ENCODE measurements around the gene SUSD5. TPM values are rescaled to one million over a fixed set of nuclear protein-coding genes. Genes with fewer than 3 reads are reported as not detected.
A peak's percentile ranks its signal among the peaks of the same experiment; 100 is the strongest.

SUSD5 gene
- total RNA-seq, 1 donor from 2014 or later, result 22.7 TPM

GRCh38 chr3:33149342-33149741 lies 69.3 kb downstream of the SUSD5 start:
- TF ChIP-seq CTCF (IDR thresholded peaks at IDR 0.05), result no peak
- Mint-ChIP-seq H3K36me3 (ENCODE audit: unreplicated experiment) (peaks cover 18% of the 10 kb centered on the region), H3K27me3 (ENCODE audit: unreplicated experiment) (no peaks in the 10 kb centered on the region), H3K4me3 (ENCODE audit: unreplicated experiment) (no peak overlapping the region), H3K9me3 (ENCODE audit: unreplicated experiment) (peaks cover 4% of the 10 kb centered on the region), H3K27ac (ENCODE audit: unreplicated experiment) (no peak overlapping the region), H3K4me1 (ENCODE audit: unreplicated experiment) (peaks cover 46% of the 10 kb centered on the region)
- no peak for DNase-seq (ENCODE audit: extremely low spot score, unreplicated experiment)

GRCh38 chr3:33146791-33147445 lies 71.7 kb downstream of the SUSD5 start:
- no peak for TF ChIP-seq CTCF (IDR thresholded peaks at IDR 0.05)
- Mint-ChIP-seq H3K9me3 (ENCODE audit: unreplicated experiment) (peaks cover 4% of the 10 kb centered on the region), H3K27me3 (ENCODE audit: unreplicated experiment) (no peaks in the 10 kb centered on the region), H3K4me1 (ENCODE audit: unreplicated experiment) (peaks cover 52% of the 10 kb centered on the region), H3K36me3 (ENCODE audit: unreplicated experiment) (peaks cover 30% of the 10 kb centered on the region), H3K27ac (ENCODE audit: unreplicated experiment) (peak overlapping the region; percentile 67), H3K4me3 (ENCODE audit: unreplicated experiment) (no peak overlapping the region)
- no peak for DNase-seq (ENCODE audit: extremely low spot score, unreplicated experiment)

- DNase-seq (ENCODE audit: extremely low spot score, unreplicated experiment), result peak; percentile 65
- peaks cover 33% of the 10 kb centered on the region for H3K36me3 Mint-ChIP-seq (ENCODE audit: unreplicated experiment)
- peaks cover 55% of the 10 kb centered on the region for H3K4me1 Mint-ChIP-seq (ENCODE audit: unreplicated experiment)
- TF ChIP-seq CTCF (IDR thresholded peaks at IDR 0.05), result no peak
- peak overlapping the region; percentile 67 for H3K27ac Mint-ChIP-seq (ENCODE audit: unreplicated experiment)
- peaks cover 4% of the 10 kb centered on the region for H3K9me3 Mint-ChIP-seq (ENCODE audit: unreplicated experiment)
- H3K27me3 Mint-ChIP-seq (ENCODE audit: unreplicated experiment), result no peaks in the 10 kb centered on the region
- H3K4me3 Mint-ChIP-seq (ENCODE audit: unreplicated experiment), result peak overlapping the region; percentile 17
Measured at GRCh38 chr3:33145901-33146580, 72.6 kb downstream of the SUSD5 start.

- H3K4me1 Mint-ChIP-seq (ENCODE audit: unreplicated experiment), result peaks cover 62% of the 10 kb centered on the region
- no peaks in the 10 kb centered on the region for H3K27me3 Mint-ChIP-seq (ENCODE audit: unreplicated experiment)
- peak overlapping the region; percentile 67 for H3K27ac Mint-ChIP-seq (ENCODE audit: unreplicated experiment)
- H3K36me3 Mint-ChIP-seq (ENCODE audit: unreplicated experiment), result peaks cover 33% of the 10 kb centered on the region
- H3K4me3 Mint-ChIP-seq (ENCODE audit: unreplicated experiment), result no peak overlapping the region
- DNase-seq (ENCODE audit: extremely low spot score, unreplicated experiment), result peak; percentile 83
- H3K9me3 Mint-ChIP-seq (ENCODE audit: unreplicated experiment), result peaks cover 4% of the 10 kb centered on the region
- TF ChIP-seq CTCF (IDR thresholded peaks at IDR 0.05), result no peak
Measured at GRCh38 chr3:33145221-33145900, 73.2 kb downstream of the SUSD5 start.

GRCh38 chr3:33144433-33144832 lies 74.2 kb downstream of the SUSD5 start:
- peaks cover 71% of the 10 kb centered on the region for H3K4me1 Mint-ChIP-seq (ENCODE audit: unreplicated experiment)
- H3K27ac Mint-ChIP-seq (ENCODE audit: unreplicated experiment), result no peak overlapping the region
- no peak overlapping the region for H3K4me3 Mint-ChIP-seq (ENCODE audit: unreplicated experiment)
- H3K27me3 Mint-ChIP-seq (ENCODE audit: unreplicated experiment), result no peaks in the 10 kb centered on the region
- TF ChIP-seq CTCF (IDR thresholded peaks at IDR 0.05), result peak; percentile 28
- H3K9me3 Mint-ChIP-seq (ENCODE audit: unreplicated experiment), result peaks cover 4% of the 10 kb centered on the region
- peaks cover 33% of the 10 kb centered on the region for H3K36me3 Mint-ChIP-seq (ENCODE audit: unreplicated experiment)
- peak; percentile 62 for DNase-seq (ENCODE audit: extremely low spot score, unreplicated experiment)
